ENCODE results near the gene SDK2.
A peak's percentile ranks its signal among the peaks of the same experiment; 100 is the strongest.

The SDK2 gene

GRCh38 chr17:73341350-73342049, 302.7 kb downstream of the SDK2 start:
- TF ChIP-seq CTCF (IDR thresholded peaks at IDR 0.05; ENCODE audit: insufficient read depth, missing control alignments): no peak

GRCh38 chr17:73340093-73340596, 304.1 kb downstream of the SDK2 start:
- TF ChIP-seq CTCF (IDR thresholded peaks at IDR 0.05; ENCODE audit: insufficient read depth, missing control alignments): no peak
- FAIRE-seq (peak; percentile 11), DNase-seq (ENCODE audit: insufficient read length, low spot score) (no peak)

More at GRCh38 chr17:73341350-73342049, 302.7 kb downstream of the SDK2 start:
- no peak for FAIRE-seq
- DNase-seq (ENCODE audit: insufficient read length, low spot score): no peak

- TF ChIP-seq CTCF (IDR thresholded peaks at IDR 0.05; ENCODE audit: insufficient read depth, missing control alignments): no peak
- DNase-seq (ENCODE audit: insufficient read length, low spot score): no peak
- FAIRE-seq: no peak
These were observed 305.6 kb downstream of the SDK2 start for GRCh38 chr17:73338566-73339197.

- no peak for FAIRE-seq
- no peak for TF ChIP-seq CTCF (IDR thresholded peaks at IDR 0.05; ENCODE audit: insufficient read depth, missing control alignments)
- DNase-seq (ENCODE audit: insufficient read length, low spot score): no peak
These were observed 306.2 kb downstream of the SDK2 start for GRCh38 chr17:73338050-73338521.

- TF ChIP-seq CTCF (IDR thresholded peaks at IDR 0.05; ENCODE audit: insufficient read depth, missing control alignments): no peak
- no peak for FAIRE-seq
- DNase-seq (ENCODE audit: insufficient read length, low spot score): no peak
These were observed 306.9 kb downstream of the SDK2 start for GRCh38 chr17:73337330-73337710.

GRCh38 chr17:73336408-73337329, 307.6 kb downstream of the SDK2 start:
- no peak for DNase-seq (ENCODE audit: insufficient read length, low spot score)
- no peak for TF ChIP-seq CTCF (IDR thresholded peaks at IDR 0.05; ENCODE audit: insufficient read depth, missing control alignments)
- FAIRE-seq: no peak
